GM18505 (cell line): Measurements from ENCODE around the gene ZNF562.
"Not testable (repeated sequence)": the region's sequence is repeated elsewhere in the genome, so short reads cannot be mapped to it uniquely, and the experiment has no call there.

ENCODE experiments used
- ATAC-seq: cut with Tn5 transposase; IDR thresholded peaks from one replicate; pipeline ENCODE4 v1.9.1; 2021; ENCODE audit not compliant: unreplicated experiment
- POLR2A ChIP-seq: IDR thresholded peaks from 4 replicates; pipeline ENCODE4 v1.6.1; 2011; ENCODE audit warnings: borderline replicate concordance; ENCODE audit not compliant: insufficient read depth, insufficient read length; ENCODE audit errors: extremely low read depth

ZNF562 gene

GRCh38 chr19:9674663-9675357, at the start of gene ZNF562:
Gene ZNF562, minus strand, starts transcription at chr19:9675100. Its CDS starts 14,356 bp downstream, at chr19:9660744.
- TF ChIP-seq POLR2A = peak; percentile 68
- peak; percentile 86 for ATAC-seq

- no peak for TF ChIP-seq POLR2A
- ATAC-seq = no peak
These were observed 49.3 kb upstream of the ZNF562 start for GRCh38 chr19:9724157-9724556.

GRCh38 chr19:9721861-9722260, 47.0 kb upstream of the ZNF562 start:
- no peak for ATAC-seq
- no peak for TF ChIP-seq POLR2A

DNA sequence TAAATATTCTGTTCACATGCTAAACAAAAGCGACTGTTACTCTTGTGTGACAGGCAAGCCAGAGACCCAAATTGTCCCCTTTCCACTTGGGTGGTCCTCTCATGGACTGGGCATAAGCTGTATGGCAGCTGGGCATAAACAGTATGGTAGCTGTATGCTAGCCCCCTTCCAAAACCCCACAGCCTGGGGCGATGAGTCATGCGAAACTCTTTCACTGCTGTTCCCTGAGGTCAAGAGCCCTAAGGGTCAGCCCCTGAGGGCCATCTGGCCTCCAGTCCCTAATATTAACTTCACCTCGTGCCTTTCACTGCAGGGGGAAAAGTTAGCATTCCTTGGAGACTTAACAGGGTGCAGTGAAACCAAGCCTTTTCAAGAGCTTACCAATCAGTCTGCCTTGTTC, 45.6 kb upstream of the ZNF562 start:
- TF ChIP-seq POLR2A = no peak
- ATAC-seq = no peak

DNA sequence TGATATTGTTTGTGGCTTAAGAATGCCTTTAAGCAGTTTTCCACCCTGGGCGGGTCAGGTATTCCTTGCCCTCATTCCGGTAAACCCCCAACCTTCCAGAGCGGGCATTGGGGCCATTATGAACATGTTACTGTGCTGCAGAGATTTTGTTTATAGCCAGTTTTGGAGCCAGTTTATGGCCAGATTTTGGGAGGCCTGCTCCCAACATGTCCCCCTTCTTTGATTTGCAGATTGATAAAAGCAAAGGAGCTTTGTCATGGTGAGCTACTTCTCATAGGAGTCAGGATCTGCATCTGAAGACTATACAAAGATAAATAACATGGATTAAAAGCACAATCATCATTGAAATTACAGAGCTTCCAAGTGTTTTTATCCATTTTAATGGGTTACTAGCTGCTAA, 36.9 kb upstream of the ZNF562 start:
- no peak for TF ChIP-seq POLR2A
- no peak for ATAC-seq

- no peak for TF ChIP-seq POLR2A
- no peak for ATAC-seq
These were observed 34.4 kb upstream of the ZNF562 start for GRCh38 chr19:9709305-9709704.

- ATAC-seq = no peak
- TF ChIP-seq POLR2A = no peak
These were observed 30.9 kb upstream of the ZNF562 start for GRCh38 chr19:9705836-9706235.

DNA sequence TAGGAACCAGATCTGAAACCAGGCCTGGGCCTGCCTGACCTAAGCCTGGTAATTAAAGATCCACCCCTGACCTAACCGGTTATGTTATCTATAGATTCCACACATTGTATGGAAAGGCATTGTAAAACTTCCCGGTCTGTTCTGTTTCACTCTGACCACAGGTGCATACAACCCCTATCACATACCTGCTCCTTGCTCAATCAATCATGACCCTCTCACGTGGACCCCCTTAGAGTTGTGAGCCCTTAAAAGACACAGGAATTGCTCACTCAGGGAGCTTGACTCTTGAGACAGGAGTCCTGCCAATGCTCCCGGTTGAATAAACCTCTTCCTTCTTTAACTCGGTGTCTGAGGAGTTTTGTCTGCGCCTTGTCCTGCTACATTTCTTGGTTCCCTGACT, 27.3 kb upstream of the ZNF562 start:
- TF ChIP-seq POLR2A = no peak
- ATAC-seq = no peak

GRCh38 chr19:9700229-9700981, 25.5 kb upstream of the ZNF562 start:
- no peak for ATAC-seq
- TF ChIP-seq POLR2A = no peak

- ATAC-seq = not testable (repeated sequence)
These were observed 15.4 kb upstream of the ZNF562 start for GRCh38 chr19:9690301-9690700.

DNA sequence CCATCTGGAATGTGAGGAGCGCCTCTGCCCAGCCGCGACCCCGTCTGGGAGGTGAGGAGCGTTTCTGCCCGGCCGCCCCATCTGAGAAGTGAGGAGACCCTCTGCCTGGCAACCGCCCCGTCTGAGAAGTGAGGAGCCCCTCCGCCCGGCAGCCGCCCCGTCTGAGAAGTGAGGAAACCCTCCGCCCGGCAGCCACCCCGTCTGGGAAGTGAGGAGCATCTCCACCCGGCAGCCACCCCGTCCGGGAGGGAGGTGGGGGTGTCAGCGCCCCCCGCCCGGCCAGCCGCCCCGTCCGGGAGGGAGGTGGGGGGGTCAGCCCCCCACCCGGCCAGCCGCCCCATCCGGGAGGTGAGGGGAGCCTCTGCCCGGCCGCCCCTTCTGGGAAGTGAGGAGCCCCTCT, 5.1 kb upstream of the ZNF562 start:
- not testable (repeated sequence) for ATAC-seq

GRCh38 chr19:9675358-9675901, 530 bp upstream of the ZNF562 start:
- not testable (repeated sequence) for ATAC-seq

DNA sequence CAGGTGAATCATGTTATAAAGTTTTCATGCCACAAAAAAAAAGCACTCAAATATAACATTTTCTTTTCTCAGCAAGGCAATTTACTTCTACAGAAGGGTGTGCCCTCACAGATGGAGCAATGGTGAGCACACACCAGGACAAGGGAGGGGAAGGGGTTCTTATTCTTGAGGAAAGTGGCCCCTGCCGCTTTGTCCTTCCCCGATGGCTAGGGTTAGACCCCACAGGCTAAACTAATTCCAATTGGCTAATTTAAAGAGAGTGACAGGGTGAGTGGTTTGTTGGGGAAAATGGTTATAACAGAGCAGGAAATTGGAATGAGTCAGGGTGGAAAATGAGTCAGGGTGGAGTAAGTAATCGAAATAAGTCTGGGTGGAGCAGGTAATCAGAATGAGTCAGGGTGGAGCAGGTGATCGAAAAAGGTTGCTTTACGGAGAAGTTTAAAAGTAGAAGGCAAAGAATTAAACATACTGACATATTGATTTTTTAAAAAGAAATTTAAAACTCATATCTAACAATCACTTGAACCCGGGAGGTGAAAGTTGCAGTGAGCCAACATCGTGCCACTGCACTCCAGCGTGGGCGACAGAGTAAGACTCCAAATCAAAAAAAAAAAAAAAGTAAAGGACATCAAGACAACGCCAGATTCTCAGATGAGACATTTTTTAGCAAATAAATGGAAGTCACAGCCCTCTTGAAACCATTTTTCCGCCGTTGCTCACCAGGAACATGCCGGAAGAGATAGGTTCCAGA, 813 bp downstream of the ZNF562 start:
- no peak for ATAC-seq
- TF ChIP-seq POLR2A = no peak

DNA sequence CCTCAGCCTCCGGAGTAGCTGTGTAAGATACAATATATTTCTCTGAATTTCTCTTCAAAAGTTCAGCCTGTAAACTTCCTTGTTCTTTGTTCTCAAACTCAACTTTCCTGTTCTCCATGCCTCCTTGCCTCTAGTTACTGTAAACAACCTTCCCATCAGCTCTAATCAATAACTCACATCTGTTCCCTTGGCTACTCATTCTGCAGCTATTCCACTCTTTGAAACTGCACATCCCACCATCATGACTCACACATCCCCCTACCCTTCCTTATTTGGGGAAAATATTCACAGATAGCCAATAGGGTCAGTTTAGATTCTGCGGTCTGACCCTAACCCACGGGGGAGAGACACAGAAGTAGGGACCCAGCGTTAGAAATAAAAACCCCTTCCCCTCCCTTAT, 2.0 kb downstream of the ZNF562 start:
- ATAC-seq = no peak
- no peak for TF ChIP-seq POLR2A
